ENCODE data around the gene ZC3H4. TPM values are rescaled to one million over a fixed set of nuclear protein-coding genes. Genes with fewer than 3 reads are reported as not detected.

The ZC3H4 gene
- total and polyA plus RNA-seq, 2 donors from 2014 or later, result 5.7 to 55.2 TPM

DNA sequence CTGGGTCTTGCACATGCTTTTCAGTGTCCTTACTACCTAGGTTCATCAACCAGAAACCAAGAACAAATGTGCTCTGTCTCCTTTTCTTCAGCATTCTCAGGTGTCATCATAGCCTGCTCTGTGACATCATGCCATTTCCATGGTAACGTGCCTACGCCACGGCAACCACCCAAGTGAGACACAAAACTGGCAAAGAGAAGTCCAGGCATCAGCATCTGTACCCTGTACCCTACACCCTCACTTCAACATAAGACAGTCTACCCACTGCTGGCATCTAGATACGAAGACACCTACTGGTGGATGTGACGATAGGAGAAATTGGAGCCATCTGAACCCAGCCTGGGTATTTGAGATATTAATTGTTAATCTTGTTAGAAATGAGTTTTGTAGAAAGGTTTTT lies 13.3 kb downstream of the ZC3H4 start:
- TF ChIP-seq, protein P1, sequence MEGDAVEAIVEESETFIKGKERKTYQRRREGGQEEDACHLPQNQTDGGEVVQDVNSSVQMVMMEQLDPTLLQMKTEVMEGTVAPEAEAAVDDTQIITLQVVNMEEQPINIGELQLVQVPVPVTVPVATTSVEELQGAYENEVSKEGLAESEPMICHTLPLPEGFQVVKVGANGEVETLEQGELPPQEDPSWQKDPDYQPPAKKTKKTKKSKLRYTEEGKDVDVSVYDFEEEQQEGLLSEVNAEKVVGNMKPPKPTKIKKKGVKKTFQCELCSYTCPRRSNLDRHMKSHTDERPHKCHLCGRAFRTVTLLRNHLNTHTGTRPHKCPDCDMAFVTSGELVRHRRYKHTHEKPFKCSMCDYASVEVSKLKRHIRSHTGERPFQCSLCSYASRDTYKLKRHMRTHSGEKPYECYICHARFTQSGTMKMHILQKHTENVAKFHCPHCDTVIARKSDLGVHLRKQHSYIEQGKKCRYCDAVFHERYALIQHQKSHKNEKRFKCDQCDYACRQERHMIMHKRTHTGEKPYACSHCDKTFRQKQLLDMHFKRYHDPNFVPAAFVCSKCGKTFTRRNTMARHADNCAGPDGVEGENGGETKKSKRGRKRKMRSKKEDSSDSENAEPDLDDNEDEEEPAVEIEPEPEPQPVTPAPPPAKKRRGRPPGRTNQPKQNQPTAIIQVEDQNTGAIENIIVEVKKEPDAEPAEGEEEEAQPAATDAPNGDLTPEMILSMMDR (IDR thresholded peaks at IDR 0.05; ENCODE audit: borderline replicate concordance, extremely low read depth, insufficient read depth), result no peak
- Histone ChIP-seq H3K36me3 (ENCODE audit: control insufficient read depth in 2 of 3, insufficient read depth in 3 of 3, low read length in 3 of 3) (no peaks in the 10 kb centered on the region), H3K9ac (ENCODE audit: low read length in 3 of 3) (no peak overlapping the region), H3K4me1 (ENCODE audit: control insufficient read depth in 2 of 3, insufficient read depth in 2 of 3, low read depth in 1 of 3, low read length in 3 of 3) (peaks cover 0 to 18% (median 8%) of the 10 kb centered on the region in 3 donors), H3K4me3 (ENCODE audit: low read length in 3 of 3) (no peak overlapping the region), H3K27me3 (ENCODE audit: control insufficient read depth, insufficient read depth, low read length) (no peaks in the 10 kb centered on the region), H3K27ac (ENCODE audit: low read depth in 2 of 2, low read length in 2 of 2) (no peak overlapping the region), H3K9me3 (ENCODE audit: control insufficient read depth in 2 of 3, insufficient read depth in 1 of 3, low read length in 3 of 3) (no peaks in the 10 kb centered on the region)
- intact Hi-C loops (cut with DNase I), result no loop called here
- DNase-seq (peak in 1 of 5 donors; percentile 22), FAIRE-seq (no peak)

DNA sequence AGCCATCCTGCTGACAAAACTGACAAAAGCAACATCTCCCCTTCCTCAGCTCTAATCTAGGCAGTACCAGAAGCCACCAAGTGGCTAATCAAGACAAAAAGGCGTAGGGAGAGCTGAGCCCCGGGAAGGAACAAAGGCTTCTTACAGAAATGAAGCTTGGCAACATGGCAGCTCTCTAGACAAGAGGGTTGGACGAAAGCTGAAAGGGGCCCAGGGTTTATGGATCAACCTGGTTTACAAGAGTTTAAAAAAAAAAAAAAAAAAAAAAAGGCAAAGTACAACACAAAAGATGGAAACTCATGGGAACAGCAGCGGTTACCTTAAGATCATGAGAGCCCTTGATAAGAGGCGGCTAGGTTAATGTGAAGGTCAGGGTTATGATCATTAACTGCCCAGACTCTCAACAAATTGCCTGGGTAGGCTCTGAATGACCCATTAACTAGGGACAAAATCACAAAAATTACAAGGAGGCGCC lies 14.0 kb downstream of the ZC3H4 start:
- TF ChIP-seq, protein P1 (IDR thresholded peaks at IDR 0.05; ENCODE audit: borderline replicate concordance, extremely low read depth, insufficient read depth), result no peak
- no peaks in the 10 kb centered on the region for H3K9me3 ChIP-seq (ENCODE audit: control insufficient read depth in 2 of 3, insufficient read depth in 1 of 3, low read length in 3 of 3)
- FAIRE-seq, result no peak
- H3K4me3 ChIP-seq (ENCODE audit: low read length in 3 of 3), result no peak overlapping the region
- H3K27me3 ChIP-seq (ENCODE audit: control insufficient read depth, insufficient read depth, low read length), result no peaks in the 10 kb centered on the region
- DNase-seq, result no peak
- no peaks in the 10 kb centered on the region for H3K36me3 ChIP-seq (ENCODE audit: control insufficient read depth in 2 of 3, insufficient read depth in 3 of 3, low read length in 3 of 3)
- H3K9ac ChIP-seq (ENCODE audit: low read length in 3 of 3), result no peak overlapping the region
- no peak overlapping the region for H3K27ac ChIP-seq (ENCODE audit: low read depth in 2 of 2, low read length in 2 of 2)
- intact Hi-C loops (cut with DNase I), result no loop called here
- H3K4me1 ChIP-seq (ENCODE audit: control insufficient read depth in 2 of 3, insufficient read depth in 2 of 3, low read depth in 1 of 3, low read length in 3 of 3), result peaks cover 0 to 19% (median 8%) of the 10 kb centered on the region in 3 donors

DNA sequence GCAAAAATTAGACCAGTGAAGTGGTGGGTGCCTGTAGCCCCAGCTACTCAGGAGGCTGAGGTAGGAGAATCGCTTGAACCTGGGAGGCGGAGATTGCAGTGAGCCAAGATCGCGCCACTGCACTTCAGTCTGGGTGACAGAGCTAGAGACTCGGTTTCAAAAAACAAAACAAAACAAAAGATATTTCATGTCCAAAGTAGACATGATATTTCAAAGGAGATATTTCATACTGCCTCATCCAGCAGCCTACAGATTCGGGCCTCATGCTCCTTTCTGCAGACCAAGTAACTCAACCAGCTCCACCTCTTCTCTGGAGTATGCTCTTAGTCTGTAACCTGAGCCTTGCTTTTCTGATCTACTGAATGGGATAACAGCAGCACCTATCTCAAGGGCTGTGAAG lies 15.0 kb downstream of the ZC3H4 start:
- Histone ChIP-seq H3K36me3 (ENCODE audit: control insufficient read depth in 2 of 3, insufficient read depth in 3 of 3, low read length in 3 of 3) (peaks cover 0 to 3% (median 0%) of the 10 kb centered on the region in 3 donors), H3K27me3 (ENCODE audit: control insufficient read depth, insufficient read depth, low read length) (no peaks in the 10 kb centered on the region), H3K9ac (ENCODE audit: low read length in 3 of 3) (no peak overlapping the region), H3K4me3 (ENCODE audit: low read length in 3 of 3) (no peak overlapping the region), H3K9me3 (ENCODE audit: control insufficient read depth in 2 of 3, insufficient read depth in 1 of 3, low read length in 3 of 3) (no peaks in the 10 kb centered on the region), H3K4me1 (ENCODE audit: control insufficient read depth in 2 of 3, insufficient read depth in 2 of 3, low read depth in 1 of 3, low read length in 3 of 3) (peaks cover 0 to 19% (median 8%) of the 10 kb centered on the region in 3 donors), H3K27ac (ENCODE audit: low read depth in 2 of 2, low read length in 2 of 2) (no peak overlapping the region)
- TF ChIP-seq, protein P1 (IDR thresholded peaks at IDR 0.05; ENCODE audit: borderline replicate concordance, extremely low read depth, insufficient read depth), result no peak
- DNase-seq (no peak), FAIRE-seq (no peak)
- intact Hi-C loops (cut with DNase I), result no loop called here

All from kidney (tissue), 14 donors.